ENCODE measurements around the gene ATP6V0B.

DNA sequence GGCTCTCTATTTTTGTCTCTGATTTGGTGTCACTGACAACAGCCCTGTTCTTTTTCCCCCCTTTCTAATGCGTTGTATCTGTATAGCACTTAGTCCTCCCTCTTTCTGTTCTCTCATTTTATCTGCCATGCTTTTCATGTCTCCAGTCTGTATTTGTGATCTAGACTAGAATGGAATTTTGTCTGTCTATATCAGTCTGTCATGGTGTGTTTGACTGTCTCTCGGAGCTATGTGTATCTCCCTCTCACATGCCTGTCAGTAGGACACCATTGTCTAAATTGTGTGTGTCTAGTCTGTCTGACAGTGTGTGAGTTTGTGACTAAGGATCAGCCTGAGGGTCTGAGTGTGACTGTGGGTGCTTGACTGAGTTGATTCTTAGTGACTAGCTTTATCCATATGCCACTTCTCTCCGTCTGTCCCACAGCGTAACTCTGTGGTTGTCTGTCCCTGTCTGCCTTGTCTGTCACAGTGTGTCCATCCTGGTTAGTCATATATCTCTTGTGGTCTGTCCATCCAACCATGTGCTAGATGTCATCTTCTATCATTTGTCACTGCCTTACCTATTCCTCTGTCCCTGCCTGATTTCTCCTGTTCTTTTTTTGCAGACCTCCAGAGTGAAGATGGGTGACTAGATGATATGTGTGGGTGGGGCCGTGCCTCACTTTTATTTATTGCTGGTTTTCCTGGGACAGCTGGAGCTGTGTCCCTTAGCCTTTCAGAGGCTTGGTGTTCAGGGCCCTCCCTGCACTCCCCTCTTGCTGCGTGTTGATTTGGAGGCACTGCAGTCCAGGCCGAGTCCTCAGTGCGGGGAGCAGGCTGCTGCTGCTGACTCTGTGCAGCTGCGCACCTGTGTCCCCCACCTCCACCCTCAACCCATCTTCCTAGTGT lies 2.9 kb downstream of the ATP6V0B start:
- TF ChIP-seq GATA2 (IDR thresholded peaks at IDR 0.05; ENCODE audit: low read depth, low read length) = no peak
- TF ChIP-seq GATA3 (IDR thresholded peaks at IDR 0.05; ENCODE audit: low read depth, low read length) = no peak

All from SH-SY5Y (cell line).